ENCODE results near the gene DTX3. TPM values are rescaled to one million over a fixed set of nuclear protein-coding genes. Genes with fewer than 3 reads are reported as not detected.
A peak's percentile ranks its signal among the peaks of the same experiment; 100 is the strongest.

Gene DTX3, protein sequence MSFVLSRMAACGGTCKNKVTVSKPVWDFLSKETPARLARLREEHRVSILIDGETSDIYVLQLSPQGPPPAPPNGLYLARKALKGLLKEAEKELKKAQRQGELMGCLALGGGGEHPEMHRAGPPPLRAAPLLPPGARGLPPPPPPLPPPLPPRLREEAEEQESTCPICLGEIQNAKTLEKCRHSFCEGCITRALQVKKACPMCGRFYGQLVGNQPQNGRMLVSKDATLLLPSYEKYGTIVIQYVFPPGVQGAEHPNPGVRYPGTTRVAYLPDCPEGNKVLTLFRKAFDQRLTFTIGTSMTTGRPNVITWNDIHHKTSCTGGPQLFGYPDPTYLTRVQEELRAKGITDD
- 52.4 to 57.0 TPM (median 55.7 TPM) in 3 replicates for total RNA-seq (2021)
- Bru-seq, nascent RNA: percentile 80 among the genes with signal in this experiment
- long read RNA-seq, experiment 1, transcript DTX3-204 (6 exons, 2,067 nt): minor isoform, 10 of 85 reads
- long read RNA-seq, experiment 1, transcript DTX3-201 (7 exons, 2,029 nt): major isoform, 11 of 85 reads
- long read RNA-seq, experiment 1, partial matches to known transcripts: 26 of 85 reads
- long read RNA-seq, experiment 1, other reads (novel, unspliced or antisense): 33 of 85 reads
- long read RNA-seq, experiment 2, transcript DTX3-202 (5 exons, 3,199 nt): major isoform, 6 of 61 reads
- long read RNA-seq, experiment 2, partial matches to known transcripts: 22 of 61 reads
- long read RNA-seq, experiment 2, other reads (novel, unspliced or antisense): 23 of 61 reads
- long read RNA-seq, experiment 3, transcript DTX3-201 (7 exons, 2,029 nt): major isoform, 15 of 47 reads
- long read RNA-seq, experiment 3, transcript DTX3-204 (6 exons, 2,067 nt): minor isoform, 8 of 47 reads
- long read RNA-seq, experiment 3, partial matches to known transcripts: 5 of 47 reads
- long read RNA-seq, experiment 3, other reads (novel, unspliced or antisense): 18 of 47 reads

DNA sequence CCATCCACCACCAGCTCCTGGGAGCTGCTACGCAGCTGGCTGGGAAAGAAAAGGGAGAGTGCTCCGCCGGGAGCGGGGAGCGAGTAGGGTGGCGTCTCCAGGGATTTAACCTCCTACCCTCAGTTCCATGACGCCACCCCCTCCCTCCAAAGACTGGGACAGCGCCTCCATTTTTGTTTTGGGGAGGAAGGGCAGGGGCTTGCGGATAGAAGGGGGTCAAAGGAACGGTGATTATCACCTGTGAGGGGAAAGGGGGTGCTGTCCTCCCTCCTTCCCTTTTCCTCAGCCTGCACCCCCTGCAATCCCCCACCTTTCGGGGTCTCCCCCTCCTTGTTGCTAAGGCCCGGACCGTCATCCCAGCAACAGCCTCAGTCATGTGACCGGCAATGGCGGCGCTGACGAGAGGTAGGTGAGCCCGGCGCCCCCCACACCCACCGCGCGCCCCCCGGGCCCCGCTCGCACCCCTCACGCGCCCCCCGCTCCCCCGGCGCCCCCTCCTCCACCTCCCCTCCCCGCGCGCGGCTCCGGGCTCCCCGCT lies at the start of gene DTX3:
Gene DTX3, plus strand, starts transcription at position 371 of the 538 bp plus-strand sequence. CDS start 1,694 bp downstream, outside the sequence.
- no peaks in the 10 kb centered on the region for H3K27me3 Mint-ChIP-seq (ENCODE audit: low read depth)
- peak within 1 kb of the TSS; percentile 93 for H3K27ac Mint-ChIP-seq
- peak within 1 kb of the TSS; percentile 85 for H3K4me3 Mint-ChIP-seq
- CTCF ChIA-PET: interaction anchor here (0.7 to 1.7 kb wide), 11 partner anchors 14 to 146 kb away, joined by 3 to 16 read pairs (median 5); partner anchors contain the start of genes B4GALNT1, DDIT3, GLI1 and PIP4K2C
- peak; percentile 52 for DNase-seq (ENCODE audit: low spot score)
- H3K9me3 Mint-ChIP-seq: no peaks in the 10 kb centered on the region
- peaks cover 18% of the 10 kb centered on the region for H3K36me3 Mint-ChIP-seq
- peaks cover 32% of the 10 kb centered on the region for H3K4me1 Mint-ChIP-seq
- TF ChIP-seq FOXP4 (CRISPR knock-in tag; IDR thresholded peaks at IDR 0.05) (0 out of 2 replicates have a peak, but pooled peaks have one; percentile 47), GABPB1 (CRISPR knock-in tag; IDR thresholded peaks at IDR 0.05) (no peak), ZNF425 (CRISPR knock-in tag; conservative IDR thresholded peaks at IDR 0.05) (no peak), GTF2I (CRISPR knock-in tag; conservative IDR thresholded peaks at IDR 0.05) (0 out of 2 replicates have a peak, but pooled peaks have one; percentile 61), FOXK1 (CRISPR knock-in tag; IDR thresholded peaks at IDR 0.05) (0 out of 2 replicates have a peak, but pooled peaks have one; percentile 56)
- TF ChIP-seq, protein P1, sequence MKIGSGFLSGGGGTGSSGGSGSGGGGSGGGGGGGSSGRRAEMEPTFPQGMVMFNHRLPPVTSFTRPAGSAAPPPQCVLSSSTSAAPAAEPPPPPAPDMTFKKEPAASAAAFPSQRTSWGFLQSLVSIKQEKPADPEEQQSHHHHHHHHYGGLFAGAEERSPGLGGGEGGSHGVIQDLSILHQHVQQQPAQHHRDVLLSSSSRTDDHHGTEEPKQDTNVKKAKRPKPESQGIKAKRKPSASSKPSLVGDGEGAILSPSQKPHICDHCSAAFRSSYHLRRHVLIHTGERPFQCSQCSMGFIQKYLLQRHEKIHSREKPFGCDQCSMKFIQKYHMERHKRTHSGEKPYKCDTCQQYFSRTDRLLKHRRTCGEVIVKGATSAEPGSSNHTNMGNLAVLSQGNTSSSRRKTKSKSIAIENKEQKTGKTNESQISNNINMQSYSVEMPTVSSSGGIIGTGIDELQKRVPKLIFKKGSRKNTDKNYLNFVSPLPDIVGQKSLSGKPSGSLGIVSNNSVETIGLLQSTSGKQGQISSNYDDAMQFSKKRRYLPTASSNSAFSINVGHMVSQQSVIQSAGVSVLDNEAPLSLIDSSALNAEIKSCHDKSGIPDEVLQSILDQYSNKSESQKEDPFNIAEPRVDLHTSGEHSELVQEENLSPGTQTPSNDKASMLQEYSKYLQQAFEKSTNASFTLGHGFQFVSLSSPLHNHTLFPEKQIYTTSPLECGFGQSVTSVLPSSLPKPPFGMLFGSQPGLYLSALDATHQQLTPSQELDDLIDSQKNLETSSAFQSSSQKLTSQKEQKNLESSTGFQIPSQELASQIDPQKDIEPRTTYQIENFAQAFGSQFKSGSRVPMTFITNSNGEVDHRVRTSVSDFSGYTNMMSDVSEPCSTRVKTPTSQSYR (CRISPR knock-in tag; IDR thresholded peaks at IDR 0.05): peak; percentile 9; the same call in 1 of the 2 replicates
- TF ChIP-seq, protein P2, sequence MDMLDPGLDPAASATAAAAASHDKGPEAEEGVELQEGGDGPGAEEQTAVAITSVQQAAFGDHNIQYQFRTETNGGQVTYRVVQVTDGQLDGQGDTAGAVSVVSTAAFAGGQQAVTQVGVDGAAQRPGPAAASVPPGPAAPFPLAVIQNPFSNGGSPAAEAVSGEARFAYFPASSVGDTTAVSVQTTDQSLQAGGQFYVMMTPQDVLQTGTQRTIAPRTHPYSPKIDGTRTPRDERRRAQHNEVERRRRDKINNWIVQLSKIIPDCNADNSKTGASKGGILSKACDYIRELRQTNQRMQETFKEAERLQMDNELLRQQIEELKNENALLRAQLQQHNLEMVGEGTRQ (CRISPR knock-in tag; IDR thresholded peaks at IDR 0.05): peak; percentile 90
- TF ChIP-seq, protein P3, sequence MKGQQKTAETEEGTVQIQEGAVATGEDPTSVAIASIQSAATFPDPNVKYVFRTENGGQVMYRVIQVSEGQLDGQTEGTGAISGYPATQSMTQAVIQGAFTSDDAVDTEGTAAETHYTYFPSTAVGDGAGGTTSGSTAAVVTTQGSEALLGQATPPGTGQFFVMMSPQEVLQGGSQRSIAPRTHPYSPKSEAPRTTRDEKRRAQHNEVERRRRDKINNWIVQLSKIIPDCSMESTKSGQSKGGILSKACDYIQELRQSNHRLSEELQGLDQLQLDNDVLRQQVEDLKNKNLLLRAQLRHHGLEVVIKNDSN (CRISPR knock-in tag; IDR thresholded peaks at IDR 0.05): peak; percentile 88
- POLR2A ChIA-PET: interaction anchor here (0.6 to 1.4 kb wide), 3 partner anchors 87 to 162 kb away, joined by 3 to 4 read pairs (median 3); partner anchors contain the start of gene OS9
- peak; percentile 23 for ATAC-seq

DNA sequence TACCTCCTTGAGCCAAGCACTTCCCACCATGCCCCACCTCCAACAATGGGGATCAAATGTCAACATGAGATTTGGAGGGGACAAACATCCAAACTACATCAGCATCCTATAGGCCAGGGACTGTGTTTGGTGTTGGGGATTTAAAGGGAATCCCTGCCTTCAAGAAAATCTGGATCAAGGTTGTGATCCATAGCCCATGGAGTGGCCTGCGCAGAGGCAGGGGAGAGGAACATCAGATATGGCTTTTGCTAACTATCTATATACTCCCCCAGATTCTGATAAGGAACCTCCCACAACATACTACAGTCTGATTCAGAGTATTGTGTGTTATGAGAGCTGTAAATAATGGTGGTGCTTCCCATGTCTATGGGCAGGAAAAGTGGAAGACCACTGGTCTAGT lies 49.7 kb upstream of the DTX3 start:
- Mint-ChIP-seq H3K36me3 (no peaks in the 10 kb centered on the region), H3K27me3 (ENCODE audit: low read depth) (no peaks in the 10 kb centered on the region), H3K4me3 (no peak overlapping the region), H3K9me3 (no peaks in the 10 kb centered on the region), H3K27ac (no peak overlapping the region), H3K4me1 (peaks cover 23% of the 10 kb centered on the region)
- DNase-seq (ENCODE audit: low spot score) (no peak), ATAC-seq (no peak)
- POLR2A ChIA-PET: no interaction called here
- CTCF ChIA-PET: interaction anchor here (1.5 kb wide), 1 partner anchor 29 kb away, joined by 8 read pairs; no protein-coding TSS in a partner anchor
- TF ChIP-seq ATF6 (CRISPR knock-in tag; IDR thresholded peaks at IDR 0.05) (no peak), FOXP4 (CRISPR knock-in tag; IDR thresholded peaks at IDR 0.05) (no peak), CBFB (CRISPR knock-in tag; IDR thresholded peaks at IDR 0.05; ENCODE audit: low read depth) (no peak), E2F5 (CRISPR knock-in tag; IDR thresholded peaks at IDR 0.05) (no peak), ZNF138 (CRISPR knock-in tag; conservative IDR thresholded peaks at IDR 0.05) (no peak), ATF3 (CRISPR knock-in tag; conservative IDR thresholded peaks at IDR 0.05) (no peak), NR1H2 (CRISPR knock-in tag; IDR thresholded peaks at IDR 0.05) (no peak)
